ENCODE results near the gene PARP11.

DNA sequence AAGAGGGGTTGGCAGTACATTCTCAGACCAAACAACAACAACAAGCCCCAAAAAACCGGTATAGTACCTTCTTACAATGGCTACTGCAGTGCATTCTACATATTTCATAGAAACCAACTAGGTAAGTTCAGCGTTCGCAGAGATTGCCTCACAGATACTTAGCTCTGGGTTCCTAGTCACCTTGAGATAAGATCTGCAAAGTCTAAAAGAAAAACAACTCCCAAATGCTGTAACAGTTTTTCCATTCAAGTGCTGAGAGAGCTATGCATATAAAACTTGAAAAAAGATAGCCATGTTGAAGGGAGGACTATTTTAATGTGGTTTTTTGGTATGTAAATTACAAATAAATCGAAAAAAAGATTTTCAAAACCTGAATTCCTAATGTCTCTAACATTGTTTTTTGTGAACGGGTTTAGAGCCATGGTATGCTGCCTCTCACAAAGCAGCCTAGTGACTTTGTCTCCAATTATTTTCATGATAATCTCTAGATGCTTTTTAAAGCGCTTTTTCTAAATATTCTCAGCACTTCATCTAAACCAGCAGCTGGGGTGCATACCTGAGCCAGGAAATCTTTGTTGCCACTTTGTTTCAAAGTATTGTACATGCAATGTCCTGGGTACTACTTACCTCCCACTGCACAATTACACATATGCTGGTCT, 63.7 kb downstream of the PARP11 start:
- no peak for TF ChIP-seq EZH2 (IDR thresholded peaks at IDR 0.05; ENCODE audit: low read depth)
- TF ChIP-seq, protein P1, sequence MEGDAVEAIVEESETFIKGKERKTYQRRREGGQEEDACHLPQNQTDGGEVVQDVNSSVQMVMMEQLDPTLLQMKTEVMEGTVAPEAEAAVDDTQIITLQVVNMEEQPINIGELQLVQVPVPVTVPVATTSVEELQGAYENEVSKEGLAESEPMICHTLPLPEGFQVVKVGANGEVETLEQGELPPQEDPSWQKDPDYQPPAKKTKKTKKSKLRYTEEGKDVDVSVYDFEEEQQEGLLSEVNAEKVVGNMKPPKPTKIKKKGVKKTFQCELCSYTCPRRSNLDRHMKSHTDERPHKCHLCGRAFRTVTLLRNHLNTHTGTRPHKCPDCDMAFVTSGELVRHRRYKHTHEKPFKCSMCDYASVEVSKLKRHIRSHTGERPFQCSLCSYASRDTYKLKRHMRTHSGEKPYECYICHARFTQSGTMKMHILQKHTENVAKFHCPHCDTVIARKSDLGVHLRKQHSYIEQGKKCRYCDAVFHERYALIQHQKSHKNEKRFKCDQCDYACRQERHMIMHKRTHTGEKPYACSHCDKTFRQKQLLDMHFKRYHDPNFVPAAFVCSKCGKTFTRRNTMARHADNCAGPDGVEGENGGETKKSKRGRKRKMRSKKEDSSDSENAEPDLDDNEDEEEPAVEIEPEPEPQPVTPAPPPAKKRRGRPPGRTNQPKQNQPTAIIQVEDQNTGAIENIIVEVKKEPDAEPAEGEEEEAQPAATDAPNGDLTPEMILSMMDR (conservative IDR thresholded peaks at IDR 0.05) = no peak
